Mesendoderm (in vitro differentiated cells): Measurements from ENCODE around the gene RYR2.

ENCODE experiments used
- DNase-seq: peaks from one replicate; pipeline ENCODE4 v3.0.0; 2013
- H2AK5ac ChIP-seq: 2 replicates; pipeline ENCODE4 v1.6.1; 2013; ENCODE audit warnings: low read length, inconsistent platforms
- H2BK120ac ChIP-seq: 2 replicates; pipeline ENCODE4 v1.6.1; 2013; ENCODE audit warnings: low read depth, mild to moderate bottlenecking, low read length, moderate library complexity, mixed read lengths
- H2BK15ac ChIP-seq: replicated peaks from 2 replicates; pipeline ENCODE4 v1.6.1; 2013; ENCODE audit warnings: low read depth, mild to moderate bottlenecking, moderate library complexity
- H2BK5ac ChIP-seq: 2 replicates; pipeline ENCODE4 v1.6.1; 2013; ENCODE audit warnings: low read length, inconsistent platforms
- H3K18ac ChIP-seq: 2 replicates; pipeline ENCODE4 v1.6.1; 2013; ENCODE audit warnings: mild to moderate bottlenecking, low read length, mixed read lengths
- H3K23ac ChIP-seq: one replicate; pipeline ENCODE4 v1.6.1; 2013; ENCODE audit warnings: low read length
- H3K27ac ChIP-seq: 2 replicates; pipeline ENCODE4 v1.5.1; 2013; ENCODE audit warnings: low read depth, mild to moderate bottlenecking, inconsistent platforms, low read length, moderate library complexity
- H3K27me3 ChIP-seq: 2 replicates; pipeline ENCODE4 v1.6.1; 2013; ENCODE audit warnings: low read length, control low read depth, mild to moderate bottlenecking, inconsistent platforms; ENCODE audit not compliant: insufficient read depth, poor library complexity
- H3K36me3 ChIP-seq: 2 replicates; pipeline ENCODE4 v1.6.1; 2013; ENCODE audit warnings: low read length, inconsistent platforms; ENCODE audit not compliant: control insufficient read depth, insufficient read depth
- H3K4ac ChIP-seq: one replicate; pipeline ENCODE4 v1.6.1; 2013; ENCODE audit warnings: low read depth, mild to moderate bottlenecking, low read length, moderate library complexity
- H3K4me1 ChIP-seq: 2 replicates; pipeline ENCODE4 v1.6.1; 2013; ENCODE audit warnings: low read depth, low read length, inconsistent platforms; ENCODE audit not compliant: control insufficient read depth
- H3K4me2 ChIP-seq: 2 replicates; pipeline ENCODE4 v1.6.1; 2013; ENCODE audit warnings: low read length
- H3K4me3 ChIP-seq: 2 replicates; pipeline ENCODE4 v1.5.1; 2013; ENCODE audit warnings: mild to moderate bottlenecking, low read length
- H3K56ac ChIP-seq: one replicate; pipeline ENCODE4 v1.6.1; 2013; ENCODE audit warnings: low read length
- H3K79me1 ChIP-seq: 2 replicates; pipeline ENCODE4 v1.6.1; 2013; ENCODE audit warnings: low read length, inconsistent platforms
- H3K79me2 ChIP-seq: 2 replicates; pipeline ENCODE4 v1.6.1; 2013; ENCODE audit warnings: mild to moderate bottlenecking, low read length; ENCODE audit not compliant: control insufficient read depth, insufficient read depth
- H3K9ac ChIP-seq: 2 replicates; pipeline ENCODE4 v1.6.1; 2013; ENCODE audit warnings: low read length, inconsistent platforms
- H4K5ac ChIP-seq: one replicate; pipeline ENCODE4 v1.6.1; 2013; ENCODE audit warnings: low read length
- H4K8ac ChIP-seq: one replicate; pipeline ENCODE4 v1.6.1; 2013; ENCODE audit warnings: low read depth, mild to moderate bottlenecking, control low read depth, low read length, moderate library complexity
- WGBS: extraction: QIAGEN DNeasy Blood & Tissue Kit; methylation state at CpG from one replicate; pipeline ENCODE4 v1.1.7; 2013; ENCODE audit warnings: low lambda C conversion rate, missing lambda C conversion rate; ENCODE audit not compliant: insufficient coverage; ENCODE audit errors: extremely low coverage; 5-methylcytosine and 5-hydroxymethylcytosine counted together

RYR2 gene

GRCh38 chr1:237692255-237692654, 650.3 kb downstream of the RYR2 start:
- Histone ChIP-seq H3K4me1 (no peaks in the 10 kb centered on the region), H3K27me3 (no peaks in the 10 kb centered on the region), H3K18ac (no peak overlapping the region), H3K79me2 (no peaks in the 10 kb centered on the region), H3K27ac (no peak overlapping the region), H3K36me3 (no peaks in the 10 kb centered on the region), H3K79me1 (no peaks in the 10 kb centered on the region), H2BK5ac (no peak overlapping the region), H3K23ac (no peak overlapping the region), H3K9ac (no peak overlapping the region), H2AK5ac (no peak overlapping the region), H2BK15ac (no peak overlapping the region), H2BK120ac (no peak overlapping the region), H3K4me3 (no peak overlapping the region), H3K4ac (no peak overlapping the region), H4K8ac (no peak overlapping the region), H3K56ac (no peak overlapping the region), H4K5ac (no peak overlapping the region), H3K4me2 (no peak overlapping the region)
- peak; percentile 38 for DNase-seq
- no CpG with 5 or more reads among the region's 7 CpGs for WGBS

- H3K36me3 ChIP-seq: no peaks in the 10 kb centered on the region
- H3K4me3 ChIP-seq: no peak overlapping the region
- no peak overlapping the region for H3K4ac ChIP-seq
- no peak overlapping the region for H3K9ac ChIP-seq
- no peak overlapping the region for H3K18ac ChIP-seq
- no peak overlapping the region for H4K5ac ChIP-seq
- H2BK5ac ChIP-seq: no peak overlapping the region
- no peak overlapping the region for H3K27ac ChIP-seq
- no peak overlapping the region for H2BK120ac ChIP-seq
- H2BK15ac ChIP-seq: no peak overlapping the region
- no peak overlapping the region for H3K56ac ChIP-seq
- no peak for DNase-seq
- H3K27me3 ChIP-seq: no peaks in the 10 kb centered on the region
- no peaks in the 10 kb centered on the region for H3K79me2 ChIP-seq
- no peak overlapping the region for H2AK5ac ChIP-seq
- H3K4me2 ChIP-seq: no peak overlapping the region
- H4K8ac ChIP-seq: no peak overlapping the region
- no peak overlapping the region for H3K23ac ChIP-seq
- no peaks in the 10 kb centered on the region for H3K4me1 ChIP-seq
- H3K79me1 ChIP-seq: no peaks in the 10 kb centered on the region
Observed at GRCh38 chr1:237695878-237696277, 653.9 kb downstream of the RYR2 start.

- Histone ChIP-seq H3K4me1 (no peaks in the 10 kb centered on the region), H3K4me3 (no peak overlapping the region), H3K23ac (no peak overlapping the region), H3K27me3 (no peaks in the 10 kb centered on the region), H2BK15ac (no peak overlapping the region), H3K36me3 (no peaks in the 10 kb centered on the region), H2BK5ac (no peak overlapping the region), H3K9ac (no peak overlapping the region), H3K18ac (no peak overlapping the region), H2AK5ac (no peak overlapping the region), H3K4me2 (no peak overlapping the region), H3K56ac (no peak overlapping the region), H3K4ac (no peak overlapping the region), H2BK120ac (no peak overlapping the region), H3K79me1 (no peaks in the 10 kb centered on the region), H4K8ac (no peak overlapping the region), H3K27ac (no peak overlapping the region), H3K79me2 (no peaks in the 10 kb centered on the region), H4K5ac (no peak overlapping the region)
- no peak for DNase-seq
- no CpG with 5 or more reads among the region's 5 CpGs for WGBS
Observed at GRCh38 chr1:237700181-237700580, 658.2 kb downstream of the RYR2 start.

GRCh38 chr1:237701534-237701933, 659.5 kb downstream of the RYR2 start:
- Histone ChIP-seq H4K5ac (no peak overlapping the region), H3K18ac (no peak overlapping the region), H3K4ac (no peak overlapping the region), H4K8ac (no peak overlapping the region), H3K79me2 (no peaks in the 10 kb centered on the region), H3K23ac (no peak overlapping the region), H3K4me1 (no peaks in the 10 kb centered on the region), H3K4me2 (no peak overlapping the region), H3K36me3 (no peaks in the 10 kb centered on the region), H2AK5ac (no peak overlapping the region), H3K56ac (no peak overlapping the region), H2BK15ac (no peak overlapping the region), H3K27ac (no peak overlapping the region), H3K9ac (no peak overlapping the region), H3K4me3 (no peak overlapping the region), H3K79me1 (no peaks in the 10 kb centered on the region), H3K27me3 (no peaks in the 10 kb centered on the region), H2BK5ac (no peak overlapping the region), H2BK120ac (no peak overlapping the region)
- WGBS: no CpG with 5 or more reads among the region's 2 CpGs
- no peak for DNase-seq

GRCh38 chr1:237702161-237702560, 660.2 kb downstream of the RYR2 start:
- WGBS: no CpG with 5 or more reads among the region's 2 CpGs
- no peak overlapping the region for H2BK15ac ChIP-seq

GRCh38 chr1:237705462-237705861, 663.5 kb downstream of the RYR2 start:
- no peak overlapping the region for H4K5ac ChIP-seq
- no peak overlapping the region for H3K27ac ChIP-seq
- no peak overlapping the region for H3K4me2 ChIP-seq
- H3K4me3 ChIP-seq: no peak overlapping the region
- H3K4me1 ChIP-seq: no peaks in the 10 kb centered on the region
- no peak overlapping the region for H3K18ac ChIP-seq
- H2BK120ac ChIP-seq: no peak overlapping the region
- H3K9ac ChIP-seq: no peak overlapping the region
- no CpG with 5 or more reads among the region's 4 CpGs for WGBS
- no peaks in the 10 kb centered on the region for H3K36me3 ChIP-seq
- no peak for DNase-seq
- H2BK5ac ChIP-seq: no peak overlapping the region
- H2AK5ac ChIP-seq: no peak overlapping the region
- no peak overlapping the region for H3K4ac ChIP-seq
- H3K23ac ChIP-seq: no peak overlapping the region
- no peaks in the 10 kb centered on the region for H3K27me3 ChIP-seq
- no peak overlapping the region for H4K8ac ChIP-seq
- no peaks in the 10 kb centered on the region for H3K79me1 ChIP-seq
- H3K79me2 ChIP-seq: no peaks in the 10 kb centered on the region
- H2BK15ac ChIP-seq: no peak overlapping the region
- H3K56ac ChIP-seq: no peak overlapping the region

More at GRCh38 chr1:237702161-237702560, 660.2 kb downstream of the RYR2 start:
- Histone ChIP-seq H3K4me1 (no peaks in the 10 kb centered on the region), H3K36me3 (no peaks in the 10 kb centered on the region), H2BK120ac (no peak overlapping the region), H2AK5ac (no peak overlapping the region), H2BK5ac (no peak overlapping the region), H3K27me3 (no peaks in the 10 kb centered on the region), H3K23ac (no peak overlapping the region), H3K4me3 (no peak overlapping the region), H3K27ac (no peak overlapping the region), H3K56ac (no peak overlapping the region), H3K4ac (no peak overlapping the region), H4K8ac (no peak overlapping the region), H3K18ac (no peak overlapping the region), H3K9ac (no peak overlapping the region), H4K5ac (no peak overlapping the region), H3K79me2 (no peaks in the 10 kb centered on the region), H3K4me2 (no peak overlapping the region), H3K79me1 (no peaks in the 10 kb centered on the region)
- no peak for DNase-seq
